Stimulated activated naive CD8-positive, alpha-beta T cell treated with anti-CD3 and anti-CD28 coated beads, Interleukin-15, amount 100 ng/mL, for 72 hours (primary cell): ENCODE data around the gene TOR4A.

Source experiments
- ATAC-seq: fragments of 150-1000 bp; cut with Tn5 transposase; 2 replicates; pipeline ENCODE4 v1.10.0; 2021; ENCODE audit warnings: mild to moderate bottlenecking, moderate library complexity
- DNase-seq, 2 donors: peaks; one replicate each; pipeline ENCODE4 v3.0.0; 2021 to 2022
- H3K27ac Mint-ChIP-seq, 2 donors: one replicate each; pipeline ENCODE4 v1.8.0; 2022; ENCODE audit warnings: mild to moderate bottlenecking in 2 of 2, mixed read lengths in 2 of 2, moderate library complexity in 2 of 2
- H3K27me3 Mint-ChIP-seq: one replicate; pipeline ENCODE4 v1.8.0; 2022; ENCODE audit warnings: mixed read lengths
- H3K4me1 Mint-ChIP-seq: one replicate; pipeline ENCODE4 v1.8.0; 2022; ENCODE audit warnings: mild to moderate bottlenecking, mixed read lengths
- H3K4me3 Mint-ChIP-seq, 2 donors: one replicate each; pipeline ENCODE4 v1.8.0; 2022; ENCODE audit warnings: mild to moderate bottlenecking in 2 of 2, mixed read lengths in 2 of 2, moderate library complexity in 1 of 2
- H3K9me3 Mint-ChIP-seq, 2 donors: one replicate each; pipeline ENCODE4 v1.8.0; 2022; ENCODE audit warnings: mixed read lengths in 2 of 2

Gene TOR4A

DNA sequence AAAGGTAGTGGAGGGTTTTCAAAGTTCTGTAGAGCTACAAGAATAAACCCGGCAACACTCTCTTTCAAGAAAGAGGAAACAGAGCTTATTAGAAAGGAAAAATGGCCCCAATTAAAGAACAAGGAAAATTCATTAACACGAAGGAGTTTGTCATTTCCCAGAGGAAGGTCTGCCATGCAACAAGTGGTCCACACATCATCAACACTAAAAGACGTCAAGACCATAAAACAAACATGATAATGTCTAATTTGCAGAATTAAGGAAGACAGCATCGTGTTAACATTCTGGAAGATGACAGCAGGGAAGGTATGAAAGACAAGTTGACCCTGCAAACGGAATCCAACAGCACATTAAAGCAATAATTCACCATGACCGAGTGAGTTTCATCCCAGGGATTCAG is 53.2 kb downstream of the TOR4A start:
- ATAC-seq, result no peak
- no peak overlapping the region for H3K4me3 Mint-ChIP-seq
- H3K4me1 Mint-ChIP-seq, result peaks cover 17% of the 10 kb centered on the region
- H3K27ac Mint-ChIP-seq, result no peak overlapping the region
- DNase-seq, result no peak
- H3K9me3 Mint-ChIP-seq, result peaks cover 9 to 18% of the 10 kb centered on the region in 2 donors
- peaks cover 15% of the 10 kb centered on the region for H3K27me3 Mint-ChIP-seq

GRCh38 chr9:137331929-137332328 is 54.4 kb downstream of the TOR4A start:
- no peak overlapping the region for H3K4me3 Mint-ChIP-seq
- DNase-seq (no peak), ATAC-seq (no peak)
- peaks cover 5% of the 10 kb centered on the region for H3K27me3 Mint-ChIP-seq
- peaks cover 5% of the 10 kb centered on the region for H3K4me1 Mint-ChIP-seq
- H3K27ac Mint-ChIP-seq, result no peak overlapping the region
- H3K9me3 Mint-ChIP-seq, result peaks cover 9 to 19% of the 10 kb centered on the region in 2 donors
